GM19193 (cell line): Measurements from ENCODE around the gene ARMC5.

ENCODE experiments used
- POLR2A ChIP-seq: IDR thresholded peaks from 4 replicates; pipeline ENCODE4 v1.6.1; 2011; ENCODE audit not compliant: insufficient read depth, insufficient read length; ENCODE audit errors: extremely low read depth

The ARMC5 gene

GRCh38 chr16:31455601-31456314 lies 3.5 kb upstream of the ARMC5 start:
- peak; percentile 23 for TF ChIP-seq POLR2A

- TF ChIP-seq POLR2A: no peak
These were observed 2.3 kb upstream of the ARMC5 start for GRCh38 chr16:31456988-31457360.

- TF ChIP-seq POLR2A: no peak
These were observed 1.0 kb upstream of the ARMC5 start for GRCh38 chr16:31458073-31458843.

GRCh38 chr16:31459687-31460581 lies 633 bp downstream of the ARMC5 start:
- no peak for TF ChIP-seq POLR2A

- no peak for TF ChIP-seq POLR2A
These were observed 1.3 kb downstream of the ARMC5 start for GRCh38 chr16:31460582-31461002.

GRCh38 chr16:31461201-31461920 lies 2.1 kb downstream of the ARMC5 start:
- TF ChIP-seq POLR2A: no peak

GRCh38 chr16:31461921-31462804 lies 2.9 kb downstream of the ARMC5 start:
- no peak for TF ChIP-seq POLR2A

- TF ChIP-seq POLR2A: no peak
These were observed 5.1 kb downstream of the ARMC5 start for GRCh38 chr16:31464348-31464769.

GRCh38 chr16:31464781-31465260 lies 5.5 kb downstream of the ARMC5 start:
- TF ChIP-seq POLR2A: no peak

- TF ChIP-seq POLR2A: no peak
These were observed 6.6 kb downstream of the ARMC5 start for GRCh38 chr16:31465788-31466370.

- no peak for TF ChIP-seq POLR2A
These were observed 7.1 kb downstream of the ARMC5 start for GRCh38 chr16:31466381-31466841.

- TF ChIP-seq POLR2A: no peak
These were observed 8.0 kb downstream of the ARMC5 start for GRCh38 chr16:31467151-31467773.
